Fibroblast of skin of back (primary cell): Measurements from ENCODE around the gene UCN.

Source experiments
- DNase-seq: peaks from one replicate; pipeline ENCODE4 v3.0.0-alpha.2; 2013

UCN gene

DNA sequence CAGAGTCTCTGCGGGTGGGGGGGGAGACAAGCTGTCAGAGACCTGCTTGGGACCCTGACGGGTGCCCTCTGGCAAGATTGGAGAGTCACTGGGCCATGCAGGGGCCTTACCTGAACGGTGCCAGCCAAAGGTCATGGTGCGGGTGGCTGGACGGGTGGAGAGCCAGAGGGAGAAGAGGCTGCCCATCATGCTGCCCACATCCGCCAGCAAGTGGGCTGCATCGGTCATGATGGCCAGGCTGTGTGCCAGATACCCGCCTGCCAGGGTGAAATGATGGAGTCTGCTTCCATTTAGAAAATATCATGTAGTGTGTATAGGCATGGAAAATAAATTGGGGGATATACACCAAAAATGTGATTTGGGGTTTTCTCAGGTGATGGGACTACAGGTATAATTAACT lies 50.2 kb downstream of the UCN start:
- DNase-seq = no peak
